ENCODE data around the gene MRPL9.

Gene MRPL9

GRCh38 chr1:151762941-151763921 is at the start of gene MRPL9:
TSS of gene MRPL9 (minus strand) at chr1:151763496. CDS start at chr1:151763479, 17 bp downstream.
- peak; percentile 86 for DNase-seq (ENCODE audit: low read depth, low spot score)

GRCh38 chr1:151811181-151811580 is 47.9 kb upstream of the MRPL9 start:
- DNase-seq (ENCODE audit: low read depth, low spot score): no peak

GRCh38 chr1:151809985-151810556 is 46.8 kb upstream of the MRPL9 start:
- no peak for DNase-seq (ENCODE audit: low read depth, low spot score)

- DNase-seq (ENCODE audit: low read depth, low spot score): no peak
Observed at GRCh38 chr1:151809290-151809984, 46.1 kb upstream of the MRPL9 start.

GRCh38 chr1:151807766-151808165 is 44.5 kb upstream of the MRPL9 start:
- no peak for DNase-seq (ENCODE audit: low read depth, low spot score)

GRCh38 chr1:151807131-151807530 is 43.8 kb upstream of the MRPL9 start:
- DNase-seq (ENCODE audit: low read depth, low spot score): no peak

- DNase-seq (ENCODE audit: low read depth, low spot score): no peak
Observed at GRCh38 chr1:151806170-151806569, 42.9 kb upstream of the MRPL9 start.

GRCh38 chr1:151805066-151805820 is 41.9 kb upstream of the MRPL9 start, which contains the start of gene LINGO4:
TSS of gene LINGO4 (minus strand) at chr1:151805419. CDS start at chr1:151802704, 2,715 bp downstream.
- DNase-seq (ENCODE audit: low read depth, low spot score): no peak

GRCh38 chr1:151803915-151804314 is 40.6 kb upstream of the MRPL9 start:
- DNase-seq (ENCODE audit: low read depth, low spot score): no peak

- DNase-seq (ENCODE audit: low read depth, low spot score): no peak
Observed at GRCh38 chr1:151803164-151803563, 39.9 kb upstream of the MRPL9 start.

- DNase-seq (ENCODE audit: low read depth, low spot score): no peak
Observed at GRCh38 chr1:151802372-151802771, 39.1 kb upstream of the MRPL9 start.

- no peak for DNase-seq (ENCODE audit: low read depth, low spot score)
Observed at GRCh38 chr1:151801846-151802245, 38.5 kb upstream of the MRPL9 start.

- no peak for DNase-seq (ENCODE audit: low read depth, low spot score)
Observed at GRCh38 chr1:151801310-151801820, 38.1 kb upstream of the MRPL9 start.

GRCh38 chr1:151800830-151801229 is 37.5 kb upstream of the MRPL9 start:
- DNase-seq (ENCODE audit: low read depth, low spot score): no peak

- DNase-seq (ENCODE audit: low read depth, low spot score): no peak
Observed at GRCh38 chr1:151799179-151800022, 36.1 kb upstream of the MRPL9 start.

- no peak for DNase-seq (ENCODE audit: low read depth, low spot score)
Observed at GRCh38 chr1:151798571-151798970, 35.3 kb upstream of the MRPL9 start.

GRCh38 chr1:151790940-151791651 is 27.8 kb upstream of the MRPL9 start:
- DNase-seq (ENCODE audit: low read depth, low spot score): no peak

- peak; percentile 100 for DNase-seq (ENCODE audit: low read depth, low spot score)
Observed at GRCh38 chr1:151790071-151790939, 27.0 kb upstream of the MRPL9 start, which contains the start of gene TDRKH. TSS of gene TDRKH (minus strand) at chr1:151790500. CDS start at chr1:151783022, 7,478 bp downstream.

Data from ELF-1 (cell line).